GM18507 (cell line): ENCODE results near the gene DERA.
"Not testable (repeated sequence)": the region's sequence is repeated elsewhere in the genome, so short reads cannot be mapped to it uniquely, and the experiment has no call there.

ENCODE experiments used
- DNase-seq: peaks from one replicate; pipeline ENCODE4 v3.0.0; 2011; ENCODE audit warnings: low read depth; ENCODE audit not compliant: insufficient read length; ENCODE audit errors: extremely low spot score
- FAIRE-seq: peaks from 2 replicates; lab custom pipeline; 2011; peaks lifted over from hg19 to GRCh38; lab: Jason Lieb, UNC

DERA gene

DNA sequence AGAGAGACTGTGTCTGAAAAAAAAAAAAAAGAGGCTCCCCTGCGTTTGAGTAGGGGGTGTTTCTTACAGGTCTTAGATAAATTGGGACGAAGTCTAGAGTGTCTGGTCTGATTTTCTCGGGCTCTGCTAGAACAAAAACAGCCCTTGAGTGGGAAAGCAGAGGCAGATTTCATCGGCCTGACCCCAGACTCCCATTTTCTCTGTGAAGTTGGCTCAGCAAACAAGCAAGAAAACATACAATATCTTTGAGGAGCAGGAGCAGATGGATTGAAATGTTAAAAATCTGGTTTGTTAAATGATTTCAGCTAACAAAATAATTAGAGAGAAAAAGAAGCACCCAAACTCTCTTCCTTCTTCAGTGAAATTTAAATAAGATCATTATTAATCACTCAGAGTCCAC is 44.1 kb downstream of the DERA start:
- no peak for FAIRE-seq

DNA sequence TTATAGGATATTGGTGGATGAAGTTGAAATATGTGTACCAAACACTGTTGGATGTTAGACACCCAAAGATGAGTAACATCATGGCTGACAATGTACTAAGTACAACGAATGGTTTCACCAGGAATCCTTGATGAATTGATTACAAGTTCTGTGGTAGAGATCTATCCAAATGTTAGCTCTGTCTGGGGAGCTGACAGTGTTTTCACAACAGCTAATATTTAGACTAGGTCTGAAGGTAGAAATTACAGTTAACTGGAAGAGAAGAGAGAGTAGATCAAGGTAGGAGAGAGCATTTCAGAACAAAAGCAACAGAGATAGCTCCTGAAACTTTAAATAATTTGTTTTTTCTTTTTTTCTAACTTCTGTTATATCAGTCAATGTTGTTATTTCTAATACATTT is 44.9 kb downstream of the DERA start:
- FAIRE-seq (no peak), DNase-seq (no peak)

More for the DNA sequence above, 44.1 kb downstream of the DERA start:
- no peak for DNase-seq

DNA sequence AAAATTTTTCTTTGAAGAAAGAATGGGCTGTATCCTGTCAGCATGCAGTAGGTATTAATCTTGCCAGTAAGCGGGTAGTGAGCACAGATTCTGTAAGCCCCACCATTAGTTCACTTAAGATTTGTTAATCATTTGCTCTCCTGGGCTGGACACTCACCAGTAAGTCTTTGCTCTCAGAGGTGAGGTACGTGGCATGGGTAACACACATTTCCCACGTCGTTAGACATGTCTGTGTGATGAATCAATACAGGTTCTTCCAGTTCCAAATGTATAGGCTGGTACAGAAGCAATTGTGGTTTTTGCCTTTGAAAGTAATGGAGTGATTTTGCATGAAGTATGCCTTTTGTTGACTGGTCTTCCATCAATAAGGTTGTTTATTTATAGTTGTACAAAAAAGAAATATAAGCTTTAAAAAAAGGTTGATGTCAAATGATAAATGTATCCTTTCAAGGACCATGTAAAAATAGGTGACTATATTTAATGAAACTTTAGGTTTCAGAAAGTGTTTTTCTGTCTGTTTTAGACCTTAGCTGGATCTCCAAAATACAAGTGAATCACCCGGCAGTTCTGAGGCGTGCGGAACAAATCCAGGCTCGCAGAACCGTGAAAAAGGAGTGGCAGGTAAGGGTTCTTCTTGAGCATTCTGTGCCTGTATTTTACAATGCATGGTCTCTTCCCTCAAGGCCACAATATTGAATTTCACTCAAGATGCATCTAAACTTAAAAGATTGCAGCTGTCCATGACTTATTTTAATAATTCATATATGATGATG is 45.5 kb downstream of the DERA start:
- FAIRE-seq (no peak), DNase-seq (no peak)

DNA sequence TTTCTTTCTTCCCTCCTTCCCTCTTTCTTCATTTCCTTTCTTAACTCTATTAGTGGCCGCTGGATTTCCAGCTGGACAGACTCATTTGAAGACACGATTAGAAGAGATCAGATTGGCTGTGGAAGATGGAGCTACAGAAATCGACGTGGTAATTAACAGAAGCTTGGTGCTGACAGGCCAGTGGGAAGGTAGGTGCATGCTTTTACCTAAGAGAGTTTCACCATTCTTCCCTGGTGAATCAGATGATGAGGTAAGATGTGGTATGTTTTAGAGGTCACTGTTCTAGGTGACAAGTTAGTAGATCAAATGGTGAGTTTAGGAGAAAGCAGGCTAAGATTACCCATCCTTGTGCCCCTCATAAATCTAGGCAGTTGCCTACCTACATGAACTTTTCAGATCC is 51.6 kb downstream of the DERA start:
- FAIRE-seq (no peak), DNase-seq (no peak)

DNA sequence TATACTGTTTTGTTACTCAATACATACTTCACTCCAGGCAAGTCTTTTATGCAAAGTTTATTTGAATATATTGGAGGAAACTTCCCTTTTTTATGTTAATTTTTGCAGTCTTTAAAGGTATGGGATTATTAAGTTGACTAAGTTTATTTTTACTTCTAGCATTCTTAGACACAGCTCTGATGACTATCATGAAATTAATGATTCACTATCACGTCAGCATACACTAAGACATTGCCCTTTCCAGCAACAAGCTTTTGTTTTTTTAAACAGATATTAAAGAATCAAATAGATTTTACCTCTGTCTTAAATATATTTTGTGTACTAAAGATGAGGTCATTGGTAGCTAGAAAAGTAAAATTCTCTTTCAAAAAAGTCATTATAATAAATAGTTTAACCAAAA is 52.1 kb downstream of the DERA start:
- DNase-seq = no peak
- FAIRE-seq = no peak

DNA sequence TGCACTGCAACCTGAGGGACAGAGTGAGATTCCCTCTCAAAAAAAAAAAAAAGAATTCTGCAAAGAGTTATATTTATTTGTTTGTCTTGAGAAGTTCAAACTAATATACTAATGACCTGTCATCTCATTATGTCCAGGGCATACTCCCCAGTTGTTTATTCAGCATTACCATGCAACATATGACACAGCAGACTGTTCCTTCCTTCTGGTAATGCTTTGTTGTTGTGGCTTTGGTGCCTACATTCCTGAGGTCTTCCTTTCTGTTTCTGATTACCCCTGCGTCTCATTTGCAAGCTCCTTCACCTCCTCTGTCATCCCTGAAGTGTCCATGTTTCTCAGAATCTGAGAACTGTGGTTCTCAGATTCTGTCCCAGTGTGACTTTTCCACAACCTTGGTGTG is 55.3 kb downstream of the DERA start:
- no peak for DNase-seq
- FAIRE-seq = no peak

DNA sequence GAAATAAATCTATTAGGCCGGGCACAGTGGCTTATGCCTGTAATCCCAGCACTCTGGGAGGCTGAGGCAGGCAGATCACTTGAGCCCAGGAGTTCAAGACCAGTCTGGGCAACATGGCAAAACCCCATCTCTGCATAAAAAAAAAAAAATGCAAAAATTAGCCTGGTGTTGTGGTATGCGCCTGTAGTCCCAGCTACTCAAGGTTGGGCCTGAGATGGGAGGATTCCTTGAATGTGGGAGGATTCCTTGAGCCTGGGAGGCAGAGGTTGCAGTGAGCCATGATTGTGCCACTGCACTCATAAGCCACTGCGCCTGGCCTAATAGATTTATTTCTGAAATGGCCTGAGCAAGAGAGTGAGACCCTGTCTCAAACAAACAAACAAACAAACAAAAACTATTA is 55.9 kb downstream of the DERA start:
- not testable (repeated sequence) for FAIRE-seq, DNase-seq

DNA sequence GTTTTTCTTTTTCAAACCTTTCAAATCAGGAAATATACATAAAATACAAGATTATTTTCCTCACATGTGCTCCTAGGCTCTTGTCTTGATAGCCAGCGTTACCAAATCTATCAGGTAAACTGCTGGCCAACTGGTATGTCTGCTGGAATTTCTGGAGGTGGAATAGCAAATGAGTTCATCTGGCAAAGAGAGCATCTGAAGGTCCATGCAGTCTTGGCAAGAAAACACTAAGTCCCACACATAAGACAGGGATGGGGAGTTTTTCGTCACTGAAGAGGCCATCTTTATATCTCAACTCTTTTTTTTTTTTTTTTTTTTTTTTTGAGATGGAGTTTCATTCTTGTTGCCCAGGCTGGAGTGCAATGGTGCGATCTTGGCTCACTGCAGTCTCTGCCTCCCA is 60.1 kb downstream of the DERA start:
- DNase-seq = no peak

DNA sequence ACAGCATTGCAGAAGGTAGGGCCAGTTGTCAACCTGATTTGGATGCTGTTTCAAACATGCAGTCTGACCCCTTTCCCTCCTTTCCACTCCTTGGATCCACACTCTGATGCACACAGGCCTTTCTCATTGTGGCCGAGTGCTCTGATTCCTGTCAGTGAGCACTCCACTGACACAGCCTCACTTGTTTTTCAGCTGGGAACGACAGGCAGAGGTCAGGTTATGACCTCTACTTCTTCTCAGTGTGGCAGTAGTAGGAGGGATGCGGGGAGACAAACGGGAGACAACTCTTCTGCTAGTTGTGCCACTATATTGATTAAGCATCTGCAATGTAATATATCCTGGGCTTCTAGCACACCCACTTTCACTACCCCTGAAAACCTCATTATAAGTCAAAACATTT is 61.8 kb downstream of the DERA start:
- no peak for FAIRE-seq

More for the DNA sequence above, 60.1 kb downstream of the DERA start:
- FAIRE-seq = no peak

DNA sequence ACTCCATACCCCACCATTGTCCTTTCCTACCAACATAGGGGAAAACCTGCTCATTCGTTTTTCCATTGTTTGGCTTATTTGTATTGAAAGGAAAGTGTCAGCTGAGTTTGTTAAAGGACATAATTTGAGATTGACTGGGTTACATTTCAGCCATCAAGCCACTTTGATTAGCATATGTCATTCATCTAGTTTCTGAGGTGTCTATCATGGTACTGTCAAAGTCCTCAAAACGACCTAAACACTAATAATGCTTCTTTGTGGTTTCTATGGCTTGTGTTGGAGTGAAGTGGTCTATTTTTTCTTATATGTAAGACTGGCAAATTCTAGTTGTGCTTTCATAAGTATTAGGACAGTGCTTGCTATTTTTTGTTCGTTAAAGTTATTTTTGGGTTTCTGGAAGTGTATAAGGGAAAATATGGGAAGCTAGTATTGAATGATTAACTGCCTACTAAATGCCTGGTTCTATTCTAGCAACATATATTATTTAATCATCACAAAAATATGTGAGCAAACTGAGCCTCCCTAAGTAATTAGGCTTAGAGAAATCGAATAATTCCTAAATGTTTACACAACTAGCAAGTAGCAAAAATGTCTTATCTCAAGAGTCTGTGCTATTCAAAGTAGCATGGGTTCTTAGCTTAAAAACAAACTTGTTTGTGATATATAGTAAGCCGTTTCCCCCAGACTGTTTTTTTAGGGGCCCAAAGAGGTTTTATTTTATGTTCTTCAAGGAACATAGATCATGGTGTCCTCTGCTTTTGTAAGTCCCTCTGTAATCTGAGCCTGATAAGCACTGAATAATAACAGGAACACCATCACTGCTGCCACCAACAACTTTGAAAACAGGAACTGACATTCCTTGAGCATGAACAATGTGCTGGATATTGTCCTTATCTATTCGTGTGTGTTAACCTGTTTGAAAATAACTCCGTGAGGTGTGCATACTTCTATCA is 67.1 kb downstream of the DERA start:
- FAIRE-seq (no peak), DNase-seq (no peak)

More for the DNA sequence above, 61.8 kb downstream of the DERA start:
- no peak for DNase-seq

DNA sequence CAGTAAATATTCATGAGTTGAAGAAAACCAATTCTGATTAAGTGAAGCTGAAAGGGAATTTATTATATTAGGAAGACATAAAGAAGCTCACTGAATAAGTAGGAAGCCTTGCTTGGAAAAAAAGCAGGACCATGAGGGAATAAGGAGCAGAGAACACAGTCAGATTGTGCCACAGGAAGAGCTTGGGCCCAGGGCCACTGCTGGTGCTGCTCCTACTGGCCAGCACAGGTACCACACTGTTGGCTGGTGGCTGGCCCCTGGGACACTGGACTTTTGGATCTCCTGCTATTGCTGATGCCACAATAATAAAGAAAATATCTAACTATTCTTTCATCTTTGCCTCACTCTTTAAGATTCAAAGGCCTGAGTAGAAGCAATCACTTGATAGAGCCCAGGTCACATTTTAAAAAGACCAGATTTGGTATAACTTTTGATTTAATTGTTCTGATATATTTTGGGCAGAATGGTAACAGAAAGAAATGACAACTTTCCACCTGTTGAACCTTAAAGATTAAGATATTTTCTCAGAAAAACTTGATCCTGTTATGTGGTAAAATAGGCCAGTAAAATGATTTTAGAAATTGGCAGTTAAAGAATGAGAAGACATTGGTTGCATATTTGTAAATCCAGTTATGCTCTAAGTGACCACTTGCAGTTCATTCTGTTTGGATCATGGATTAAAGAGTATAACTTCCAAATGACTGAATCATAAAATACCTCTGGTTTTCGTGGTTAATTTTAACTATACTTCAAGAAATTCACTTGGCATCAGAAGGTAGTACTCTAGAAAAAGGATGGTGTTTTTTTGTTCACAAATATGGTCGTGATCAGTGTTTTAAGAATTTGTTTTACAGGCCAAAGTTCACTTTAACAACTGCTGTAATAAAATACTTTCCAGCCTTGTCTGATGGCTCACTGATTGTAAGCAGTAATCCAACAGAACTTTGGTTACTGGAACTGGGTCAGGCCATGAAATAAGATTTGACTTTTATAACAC is 68.3 kb downstream of the DERA start:
- FAIRE-seq = no peak
- no peak for DNase-seq

DNA sequence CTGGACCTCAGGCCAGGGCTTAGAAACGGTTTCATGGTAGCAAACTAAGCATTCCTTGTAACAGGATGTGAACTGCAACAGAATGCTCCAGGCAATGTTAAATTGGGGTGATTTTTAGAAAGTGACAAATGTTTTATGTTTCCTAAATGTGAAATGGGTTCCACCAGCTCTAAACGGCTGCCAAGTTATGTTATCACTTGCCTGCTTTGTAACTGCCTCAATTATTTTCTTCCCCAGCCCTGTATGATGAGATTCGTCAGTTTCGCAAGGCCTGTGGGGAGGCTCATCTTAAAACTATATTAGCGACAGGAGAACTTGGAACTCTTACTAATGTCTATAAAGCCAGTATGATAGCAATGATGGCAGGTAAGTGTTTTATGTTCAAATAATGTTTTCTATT is 70.9 kb downstream of the DERA start:
- no peak for DNase-seq
- no peak for FAIRE-seq

DNA sequence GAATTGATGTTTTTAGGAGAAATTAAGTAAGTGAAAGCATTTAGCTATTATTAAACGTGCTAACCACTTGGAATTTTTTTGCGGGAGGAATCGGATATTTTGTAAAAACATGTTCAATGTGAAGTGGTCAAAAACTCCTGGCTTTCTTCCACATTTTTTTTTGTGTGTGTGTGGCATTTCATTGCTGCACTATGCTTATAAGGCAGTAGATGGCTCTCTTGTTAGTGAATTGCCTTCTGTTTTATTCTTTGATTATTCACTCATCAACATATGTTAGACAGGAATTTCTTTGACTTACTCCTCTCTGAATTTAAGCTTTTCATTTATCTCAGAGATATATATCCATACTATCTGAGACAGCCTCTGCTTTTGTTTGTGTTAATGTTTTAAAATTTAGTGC is 71.3 kb downstream of the DERA start:
- DNase-seq = no peak
- FAIRE-seq = no peak

DNA sequence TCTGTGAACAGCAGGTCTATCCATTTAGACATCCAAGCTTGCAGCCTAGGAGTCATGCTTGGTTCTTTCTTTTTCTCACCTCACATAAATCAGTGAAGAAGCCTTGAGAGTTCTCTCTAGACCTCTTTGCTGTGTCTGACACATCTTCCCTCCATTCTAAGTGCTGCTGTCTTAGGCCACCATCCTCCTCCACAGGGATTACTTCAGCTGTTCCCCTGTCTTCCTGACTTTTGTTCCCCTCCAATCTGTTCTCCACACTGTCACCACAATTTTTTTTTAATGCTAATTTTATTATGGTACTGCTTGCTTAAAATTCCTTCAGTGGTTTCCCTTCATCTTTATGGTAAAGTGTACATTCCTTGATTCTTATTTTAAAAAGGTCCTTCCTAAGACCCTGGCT is 71.8 kb downstream of the DERA start:
- DNase-seq (no peak), FAIRE-seq (no peak)

DNA sequence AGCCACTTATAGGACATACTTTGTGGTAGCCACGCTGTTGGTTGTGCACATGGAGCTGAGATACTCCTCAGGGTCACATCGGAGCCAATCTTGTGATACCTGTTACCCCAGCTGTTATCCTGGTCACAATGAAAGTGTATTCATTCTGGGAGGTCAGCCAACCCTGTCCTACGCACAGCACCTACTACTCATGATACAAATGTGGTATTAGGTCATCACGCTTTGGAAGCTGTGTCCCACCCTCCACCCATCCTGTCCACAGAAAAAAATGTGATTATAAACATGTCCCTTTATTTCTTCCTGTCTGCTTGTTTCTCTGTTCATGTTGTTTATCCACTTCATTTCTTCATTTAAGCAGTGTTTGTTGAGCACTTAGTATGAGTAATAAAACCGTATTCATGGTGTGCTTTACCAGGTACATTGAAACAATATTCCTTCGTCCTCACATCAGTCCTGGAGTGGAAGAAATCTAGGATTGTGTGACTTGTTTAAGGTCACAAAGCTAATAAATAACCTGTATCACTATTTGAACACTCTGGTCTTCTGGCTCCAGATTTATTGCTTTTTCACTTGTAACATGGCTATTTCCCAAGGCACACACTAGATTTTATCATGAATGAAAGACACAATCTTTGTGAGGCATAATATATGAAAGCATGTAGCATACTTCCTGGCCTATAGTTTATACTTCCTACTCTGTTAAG is 73.1 kb downstream of the DERA start:
- no peak for DNase-seq
- no peak for FAIRE-seq

DNA sequence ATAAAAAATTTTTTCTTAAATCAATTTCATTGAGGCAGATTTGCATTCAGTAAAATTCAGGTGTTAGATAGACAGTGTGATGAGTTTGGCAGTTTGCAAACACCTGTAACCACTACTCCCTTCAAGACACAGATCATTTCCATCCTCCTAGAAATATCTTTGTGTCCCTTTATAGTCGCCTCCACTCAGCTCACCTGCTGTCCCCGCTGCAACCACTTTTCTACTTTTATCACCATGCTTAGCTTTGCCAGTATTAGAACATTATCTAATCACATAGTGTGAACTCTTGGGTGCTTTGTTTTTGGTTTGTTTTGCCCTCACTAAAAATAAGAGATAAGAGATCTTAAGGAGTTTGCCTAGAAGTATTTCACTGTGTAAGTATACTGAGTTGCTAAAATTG is 73.8 kb downstream of the DERA start:
- DNase-seq (no peak), FAIRE-seq (no peak)

DNA sequence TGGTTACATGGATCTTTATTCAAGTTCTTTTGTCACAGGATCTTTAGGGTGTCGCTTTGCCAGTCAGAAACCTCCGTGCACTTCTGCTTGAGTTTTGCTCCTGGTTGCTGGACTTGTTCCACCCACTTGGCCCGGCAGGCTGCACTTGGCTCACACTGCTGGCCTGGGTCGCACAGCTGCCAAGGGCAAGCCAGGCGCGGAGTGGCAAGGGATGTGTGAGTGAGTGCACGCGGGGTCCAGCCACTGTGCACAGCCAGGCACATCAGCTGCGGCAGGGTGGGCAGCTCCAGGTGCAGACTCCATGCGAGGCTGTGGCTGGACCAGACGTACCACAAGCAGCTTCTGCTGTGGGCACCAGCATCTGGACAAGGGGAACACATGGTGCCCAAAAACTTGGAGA is 76.6 kb downstream of the DERA start:
- no peak for FAIRE-seq
- no peak for DNase-seq

DNA sequence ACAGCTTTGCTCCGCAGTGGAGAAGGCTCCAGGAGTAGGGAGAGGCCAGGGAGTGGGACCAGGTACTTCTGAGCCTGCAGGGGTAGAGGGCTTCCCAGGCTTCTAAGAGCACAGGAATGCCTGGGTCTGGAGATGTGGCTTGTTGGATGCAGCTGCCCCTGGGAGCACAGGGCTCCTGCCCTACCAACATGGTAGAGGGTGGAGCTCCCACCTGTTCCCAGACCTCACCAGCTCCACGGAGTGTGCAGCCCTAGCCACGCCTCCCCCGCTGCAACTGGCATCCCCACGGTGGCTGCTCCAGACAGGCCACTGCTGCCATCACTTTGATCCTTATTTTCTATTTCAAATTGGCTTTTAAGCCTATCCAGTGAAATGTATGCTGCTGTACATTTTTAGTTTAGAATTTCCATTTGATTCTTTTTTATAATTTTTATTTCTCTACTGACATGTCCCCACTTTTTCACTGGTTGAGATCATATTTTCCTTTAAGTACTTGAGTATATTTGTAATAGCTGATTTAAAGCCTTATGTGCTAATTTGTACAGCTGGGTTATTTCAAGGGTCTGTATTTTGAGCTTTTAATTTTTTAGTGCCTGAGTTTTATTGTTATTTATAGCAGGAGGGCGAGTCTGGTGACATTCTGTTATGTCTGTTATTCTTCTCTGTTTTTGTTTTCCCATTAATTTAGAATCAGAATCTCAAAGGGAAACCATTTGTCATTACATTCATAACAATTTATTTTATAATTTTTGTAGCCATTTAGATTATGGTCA is 78.0 kb downstream of the DERA start:
- no peak for DNase-seq
- FAIRE-seq = no peak
